OCI-LY7 (cell line): ENCODE data around the gene C1orf105. TPM values are rescaled to one million over a fixed set of nuclear protein-coding genes. Genes with fewer than 3 reads are reported as not detected.

Experiments used
- BruUV-seq: library from RNA; stranded (reverse); fragments of 400-500 nt; replicated peaks from 2 replicates; lab custom pipeline; 2021; lab: Mats Ljungman, UMichigan
- CTCF ChIA-PET: fragments of 300-600 bp; sonication (Branson Sonifier 250); formaldehyde crosslinking; loops from one replicate; lab custom pipeline; 2022; ENCODE audit warnings: antibody characterized with exemption; ENCODE audit not compliant: unreplicated experiment; lab: Charles Lee
- POLR2A ChIA-PET: fragments of 300-600 bp; sonication (Branson Sonifier 250); formaldehyde crosslinking; loops from one replicate; lab custom pipeline; 2022; ENCODE audit warnings: antibody characterized with exemption; lab: Charles Lee
- DNase-seq: peaks from one replicate; pipeline ENCODE4 v3.0.0-alpha.2; 2015; ENCODE audit warnings: low spot score
- H2AFZ ChIP-seq: fragments of 200-600 bp; sonication (generic), shearing (Covaris generic); 2 replicates; pipeline ENCODE4 v1.6.1; 2014; ENCODE audit warnings: mild to moderate bottlenecking, antibody characterized with exemption, low read length, moderate library complexity
- H3K27ac ChIP-seq: fragments of 200-600 bp; sonication (generic); 2 replicates; pipeline ENCODE4 v1.5.1; 2014; ENCODE audit warnings: mixed run types, low read depth, mild to moderate bottlenecking, moderate library complexity, low read length, inconsistent platforms; ENCODE audit not compliant: poor library complexity, severe bottlenecking
- H3K36me3 ChIP-seq: fragments of 200-600 bp; sonication (generic); 2 replicates; pipeline ENCODE4 v1.6.1; 2014; ENCODE audit warnings: mild to moderate bottlenecking, antibody characterized with exemption, low read length, moderate library complexity, mixed read lengths; ENCODE audit not compliant: insufficient read depth
- H3K4me1 ChIP-seq: fragments of 200-600 bp; sonication (generic); 2 replicates; pipeline ENCODE4 v1.5.1; 2014; ENCODE audit warnings: mild to moderate bottlenecking, low read length; ENCODE audit not compliant: insufficient read depth, poor library complexity, severe bottlenecking
- H3K4me2 ChIP-seq: fragments of 200-600 bp; sonication (generic); 2 replicates; pipeline ENCODE4 v1.6.1; 2014; ENCODE audit warnings: mild to moderate bottlenecking, low read length
- H3K4me3 ChIP-seq: fragments of 200-600 bp; sonication (generic); 2 replicates; pipeline ENCODE4 v1.5.1; 2014; ENCODE audit warnings: mild to moderate bottlenecking, low read depth, low read length; ENCODE audit not compliant: poor library complexity, severe bottlenecking
- H3K79me2 ChIP-seq: fragments of 200-600 bp; sonication (generic); 2 replicates; pipeline ENCODE4 v1.6.1; 2016; ENCODE audit warnings: low read depth, mild to moderate bottlenecking, low read length, moderate library complexity, mixed read lengths; ENCODE audit not compliant: insufficient read depth
- H3K9me2 ChIP-seq: fragments of 200-600 bp; sonication (generic); 2 replicates; pipeline ENCODE4 v1.6.1; 2016; ENCODE audit warnings: mild to moderate bottlenecking, low read length, mixed read lengths; ENCODE audit not compliant: insufficient read depth
- H3K9me3 ChIP-seq: fragments of 200-600 bp; sonication (generic); 2 replicates; pipeline ENCODE4 v1.6.1; 2014; ENCODE audit warnings: mild to moderate bottlenecking, mixed run types, low read length, mixed read lengths
- H4K20me1 ChIP-seq: fragments of 200-600 bp; sonication (generic); 2 replicates; pipeline ENCODE4 v1.6.1; 2014; ENCODE audit warnings: mild to moderate bottlenecking, antibody characterized with exemption, low read length, moderate library complexity, mixed read lengths; ENCODE audit not compliant: insufficient read depth
- CTCF ChIP-seq: fragments of 200-600 bp; sonication (generic); conservative IDR thresholded peaks from 2 replicates; pipeline ENCODE4 v1.5.1; 2014; ENCODE audit warnings: mild to moderate bottlenecking, antibody characterized with exemption, low read length, moderate library complexity, mixed read lengths
- EZH2phosphoT487 ChIP-seq: fragments of 200-600 bp; sonication (generic); IDR thresholded peaks from 2 replicates; pipeline ENCODE4 v1.6.1; 2018; ENCODE audit warnings: low read depth, borderline replicate concordance, mild to moderate bottlenecking, mixed run types, antibody characterized with exemption, low read length, moderate library complexity, mixed read lengths
- intact Hi-C: fragments of 100-400 bp; cut with micrococcal nuclease; formaldehyde crosslinking; loops from one replicate; pipeline ENCODE4 v1.10.0; 2022; ENCODE audit not compliant: unreplicated experiment
- total RNA-seq, 2 experiments: library from RNA; depleted of rRNA in 1 of 2; stranded (reverse); fragments of >200 nt in 1 of 2; shearing (Covaris generic) in 1 of 2; gene quantifications; 2 replicates each; pipeline ENCODE4 v1.2.3, GENCODE V29; 2014 to 2022

The C1orf105 gene
- total RNA-seq, 2 experiments from 2014 or later: not detected

GRCh38 chr1:172375211-172375631 lies 45.3 kb upstream of the C1orf105 start:
- BruUV-seq: no TSS peak

GRCh38 chr1:172376431-172376830 lies 44.1 kb upstream of the C1orf105 start:
- H3K27ac ChIP-seq: no peak overlapping the region
- BruUV-seq: no TSS peak
- TF ChIP-seq EZH2phosphoT487 (no peak), CTCF (no peak)
- H3K4me2 ChIP-seq: peak overlapping the region; percentile 56
- H3K9me2 ChIP-seq: no peaks in the 10 kb centered on the region; the same call in 1 of the 2 replicates
- peak overlapping the region; percentile 15 for H3K4me3 ChIP-seq
- ChIA-PET POLR2A (interaction anchor here (0.6 to 2.8 kb wide), 8 partner anchors 10 to 356 kb away, joined by 3 to 34 read pairs (median 4); no protein-coding TSS in a partner anchor), CTCF (no interaction called here)
- no peaks in the 10 kb centered on the region for H3K9me3 ChIP-seq
- H4K20me1 ChIP-seq: no peaks in the 10 kb centered on the region
- peak overlapping the region; percentile 78 for H2AFZ ChIP-seq
- peaks cover 29% of the 10 kb centered on the region for H3K4me1 ChIP-seq
- no peak for DNase-seq
- no peaks in the 10 kb centered on the region for H3K79me2 ChIP-seq
- intact Hi-C loops: no loop called here
- H3K36me3 ChIP-seq: no peaks in the 10 kb centered on the region

More at GRCh38 chr1:172375211-172375631, 45.3 kb upstream of the C1orf105 start:
- ChIA-PET CTCF (no interaction called here), POLR2A (interaction anchor here (1.1 to 2.8 kb wide), 4 partner anchors 11 to 1124 kb away, joined by 3 to 34 read pairs (median 6); no protein-coding TSS in a partner anchor)
- no peak for DNase-seq
- no peak overlapping the region for H3K4me2 ChIP-seq
- H3K79me2 ChIP-seq: no peaks in the 10 kb centered on the region
- no peak overlapping the region for H3K4me3 ChIP-seq
- no peaks in the 10 kb centered on the region for H3K9me3 ChIP-seq
- intact Hi-C loops: no loop called here
- H3K36me3 ChIP-seq: no peaks in the 10 kb centered on the region
- no peak for TF ChIP-seq EZH2phosphoT487
- TF ChIP-seq CTCF: no peak
- no peaks in the 10 kb centered on the region for H4K20me1 ChIP-seq
- no peaks in the 10 kb centered on the region; the same call in 1 of the 2 replicates for H3K9me2 ChIP-seq
- H3K27ac ChIP-seq: no peak overlapping the region
- peaks cover 19% of the 10 kb centered on the region for H3K4me1 ChIP-seq
- no peak overlapping the region for H2AFZ ChIP-seq

GRCh38 chr1:172377565-172377964 lies 42.9 kb upstream of the C1orf105 start:
- Histone ChIP-seq H3K36me3 (no peaks in the 10 kb centered on the region), H3K27ac (no peak overlapping the region), H3K79me2 (no peaks in the 10 kb centered on the region), H3K4me3 (no peak overlapping the region), H2AFZ (no peak overlapping the region), H3K9me2 (no peaks in the 10 kb centered on the region; the same call in 1 of the 2 replicates), H4K20me1 (no peaks in the 10 kb centered on the region), H3K4me1 (peaks cover 37% of the 10 kb centered on the region), H3K9me3 (no peaks in the 10 kb centered on the region), H3K4me2 (no peak overlapping the region)
- TF ChIP-seq EZH2phosphoT487 (no peak), CTCF (no peak)
- ChIA-PET CTCF (no interaction called here), POLR2A (interaction anchor here (2.8 kb wide), 1 partner anchor 18 kb away, joined by 34 read pairs; no protein-coding TSS in a partner anchor)
- no peak for DNase-seq
- intact Hi-C loops: no loop called here
- no TSS peak for BruUV-seq
